Epidermal melanocyte (primary cell): ENCODE measurements around the gene UBR3.
"Not testable (repeated sequence)": the region's sequence is repeated elsewhere in the genome, so short reads cannot be mapped to it uniquely, and the experiment has no call there.

Source experiments
- DNase-seq: peaks from one replicate; pipeline ENCODE4 v3.0.0; 2011; ENCODE audit warnings: low spot score; ENCODE audit not compliant: insufficient read length

Gene UBR3

GRCh38 chr2:169823996-169824372 is 3.3 kb upstream of the UBR3 start:
- DNase-seq: no peak

GRCh38 chr2:169824373-169825333 is 2.6 kb upstream of the UBR3 start, which contains the start of gene METTL5:
TSS of gene METTL5 (minus strand) at chr2:169824905. CDS start at chr2:169824597, 308 bp downstream.
- peak; percentile 79 for DNase-seq

- no peak for DNase-seq
These were observed 1.0 kb downstream of the UBR3 start for GRCh38 chr2:169828141-169828811.

GRCh38 chr2:169834401-169834800 is 7.1 kb downstream of the UBR3 start:
- DNase-seq: no peak

- no peak for DNase-seq
These were observed 11.7 kb downstream of the UBR3 start for GRCh38 chr2:169838743-169839489.

- DNase-seq: no peak
These were observed 12.9 kb downstream of the UBR3 start for GRCh38 chr2:169839954-169840746.

DNA sequence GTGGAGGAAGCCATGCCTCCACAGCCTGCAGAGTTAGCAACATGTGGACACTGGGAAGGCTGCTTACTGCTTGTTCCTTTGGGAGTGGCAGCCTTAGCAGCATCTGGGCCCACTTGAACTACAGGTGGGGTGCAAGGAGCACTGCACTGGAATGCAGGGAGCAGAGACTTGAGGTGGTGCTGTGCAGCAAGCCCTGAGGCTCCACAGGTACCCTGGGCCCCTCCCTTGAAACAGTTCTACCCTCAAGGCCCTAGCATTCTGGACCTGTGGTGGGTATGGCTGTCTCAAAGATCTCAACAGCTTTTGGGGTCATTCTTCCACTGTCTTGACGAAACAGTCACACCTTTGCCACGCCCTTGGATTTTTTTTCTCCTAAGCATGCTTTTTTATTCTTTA is 13.5 kb downstream of the UBR3 start:
- DNase-seq: no peak

DNA sequence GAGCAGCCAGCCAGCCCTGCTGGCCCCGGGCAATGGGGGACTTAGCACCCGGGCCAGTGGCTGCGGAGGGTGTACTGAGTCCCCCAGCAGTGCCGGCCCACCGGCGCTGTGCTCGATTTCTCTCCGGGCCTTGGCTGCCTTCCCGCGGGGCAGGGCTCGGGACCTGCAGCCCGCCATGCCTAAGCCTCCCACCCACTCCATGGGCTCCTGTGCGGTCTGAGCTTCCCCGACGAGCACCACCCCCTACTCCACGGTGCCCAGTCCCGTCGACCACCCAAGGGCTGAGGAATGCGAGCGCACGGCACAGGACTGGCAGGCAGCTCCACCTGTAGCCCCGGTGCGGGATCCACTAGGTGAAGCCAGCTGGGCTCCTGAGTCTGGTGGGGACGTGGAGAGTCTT is 14.4 kb downstream of the UBR3 start:
- not testable (repeated sequence) for DNase-seq

DNA sequence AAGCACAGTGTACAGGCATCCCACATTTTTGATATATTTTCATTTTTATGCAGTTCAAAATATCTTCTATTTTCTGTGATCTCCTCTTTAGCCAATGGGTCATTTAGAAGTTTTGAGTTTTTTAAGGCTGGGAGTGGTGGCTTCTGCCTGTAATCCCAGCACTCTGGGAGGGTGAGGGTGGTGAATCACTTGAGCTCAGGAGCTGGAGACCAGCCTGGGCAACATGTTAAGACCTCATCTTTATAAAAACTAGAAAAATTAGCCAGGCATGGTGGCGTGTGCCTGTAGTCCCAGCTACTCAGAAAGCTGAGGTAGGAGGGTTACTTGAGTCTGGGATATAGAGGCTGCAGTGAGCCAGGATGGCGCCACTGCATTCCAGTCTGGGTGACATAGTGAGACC is 17.8 kb downstream of the UBR3 start:
- DNase-seq: no peak

GRCh38 chr2:169848959-169849693 is 21.9 kb downstream of the UBR3 start:
- not testable (repeated sequence) for DNase-seq

- no peak for DNase-seq
These were observed 22.5 kb downstream of the UBR3 start for GRCh38 chr2:169849710-169850109.

- DNase-seq: no peak
These were observed 25.9 kb downstream of the UBR3 start for GRCh38 chr2:169853041-169853668.

GRCh38 chr2:169855281-169856258 is 28.3 kb downstream of the UBR3 start:
- not testable (repeated sequence) for DNase-seq

- no peak for DNase-seq
These were observed 32.2 kb downstream of the UBR3 start for GRCh38 chr2:169859423-169859822.

DNA sequence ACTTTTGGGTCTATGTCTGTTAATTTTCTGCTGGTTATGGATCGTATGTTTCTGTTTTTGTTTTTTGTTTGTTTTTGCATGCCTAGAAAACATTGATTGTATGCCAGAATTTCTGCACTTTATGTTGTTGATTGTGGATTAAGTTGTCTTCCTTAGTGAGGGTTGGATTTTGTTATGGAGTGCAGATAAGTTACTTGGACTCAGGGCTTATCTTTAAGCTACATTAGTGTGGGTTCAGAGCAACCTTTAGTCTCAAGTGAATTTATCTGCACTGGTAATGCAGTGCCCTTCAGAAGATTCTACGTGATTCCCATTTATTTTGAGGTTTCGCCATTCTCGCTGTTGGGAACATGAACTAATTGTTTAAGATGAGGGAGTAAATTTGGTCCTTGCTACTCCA is 32.9 kb downstream of the UBR3 start:
- no peak for DNase-seq

DNA sequence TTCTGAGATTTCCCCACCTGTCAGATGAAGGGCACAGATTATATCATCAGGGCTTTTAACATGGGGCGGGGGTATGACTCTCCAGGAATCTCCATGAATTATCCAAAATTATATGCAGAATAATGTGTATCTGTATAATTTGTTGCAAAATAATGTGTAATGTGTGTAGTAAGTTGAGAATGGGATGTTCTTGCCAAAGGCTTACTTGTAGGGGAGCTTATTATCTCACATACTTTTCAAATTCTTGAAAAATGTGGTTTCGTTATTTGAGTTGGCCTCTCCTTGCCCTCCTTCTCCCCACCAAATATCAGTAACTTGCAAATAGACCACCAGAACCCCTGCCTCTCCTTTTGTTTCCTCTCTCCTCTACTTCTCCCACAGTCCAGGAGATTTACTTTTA is 35.6 kb downstream of the UBR3 start:
- no peak for DNase-seq

GRCh38 chr2:169865492-169865891 is 38.2 kb downstream of the UBR3 start:
- no peak for DNase-seq

- not testable (repeated sequence) for DNase-seq
These were observed 39.0 kb downstream of the UBR3 start for GRCh38 chr2:169866230-169866629.

- DNase-seq: no peak
These were observed 40.3 kb downstream of the UBR3 start for GRCh38 chr2:169867579-169867978.
